GM12892 (cell line): ENCODE results near the gene NUMBL.

Experiments
- DNase-seq: peaks from one replicate; pipeline ENCODE4 v3.0.0; 2011; ENCODE audit not compliant: insufficient read length
- FAIRE-seq: peaks from 2 replicates; lab custom pipeline; 2011; peaks lifted over from hg19 to GRCh38; lab: Jason Lieb, UNC
- POLR2A ChIP-seq: IDR thresholded peaks from 2 replicates; pipeline ENCODE4 v1.6.1; 2011; ENCODE audit warnings: low read depth, low read length, control low read depth
- POLR2AphosphoS5 ChIP-seq: IDR thresholded peaks from 2 replicates; pipeline ENCODE4 v1.6.1; 2011; ENCODE audit warnings: low read depth, low read length, control low read depth
- TAF1 ChIP-seq: IDR thresholded peaks from 2 replicates; pipeline ENCODE4 v1.6.1; 2011; ENCODE audit warnings: low read depth, mild to moderate bottlenecking, control low read depth, low read length, borderline replicate concordance

The NUMBL gene

DNA sequence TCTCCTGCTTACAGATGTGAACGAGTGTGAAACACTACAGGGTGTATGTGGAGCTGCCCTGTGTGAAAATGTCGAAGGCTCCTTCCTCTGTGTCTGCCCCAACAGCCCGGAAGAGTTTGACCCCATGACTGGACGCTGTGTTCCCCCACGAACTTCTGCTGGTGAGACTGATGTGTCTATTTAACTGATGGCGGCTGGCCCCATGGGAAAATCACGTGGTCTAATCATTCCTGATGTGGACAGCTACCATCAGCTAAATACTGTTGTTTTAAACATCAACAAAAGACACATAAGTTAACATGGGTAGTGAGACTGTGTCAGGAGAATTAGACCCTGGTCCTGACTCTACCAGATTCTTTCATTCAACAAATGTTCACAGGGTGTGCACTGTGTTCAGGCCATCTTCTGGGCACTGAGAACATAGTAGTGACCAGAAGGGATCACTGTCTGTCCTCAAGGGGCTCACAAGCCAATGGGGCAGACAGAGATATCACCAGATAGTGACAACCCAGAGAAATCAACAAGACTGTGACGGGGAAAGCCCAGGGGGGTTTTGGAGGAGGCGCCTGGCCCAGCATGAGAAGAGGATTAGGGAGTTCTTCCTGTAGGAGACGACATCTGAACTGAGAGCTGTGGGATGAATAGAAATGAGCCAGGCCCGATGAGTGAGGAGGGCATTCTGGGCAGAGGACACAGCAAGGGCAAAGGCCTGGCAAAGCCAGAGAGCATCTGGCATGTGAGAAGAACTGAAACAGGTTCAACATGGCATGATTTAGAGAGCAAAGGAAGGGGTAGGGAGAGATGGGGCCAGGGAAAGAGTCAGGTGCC, 70.9 kb downstream of the NUMBL start:
- no peak for DNase-seq
- FAIRE-seq = peak; percentile 69
- TF ChIP-seq POLR2A (no peak), TAF1 (no peak), POLR2AphosphoS5 (no peak)

DNA sequence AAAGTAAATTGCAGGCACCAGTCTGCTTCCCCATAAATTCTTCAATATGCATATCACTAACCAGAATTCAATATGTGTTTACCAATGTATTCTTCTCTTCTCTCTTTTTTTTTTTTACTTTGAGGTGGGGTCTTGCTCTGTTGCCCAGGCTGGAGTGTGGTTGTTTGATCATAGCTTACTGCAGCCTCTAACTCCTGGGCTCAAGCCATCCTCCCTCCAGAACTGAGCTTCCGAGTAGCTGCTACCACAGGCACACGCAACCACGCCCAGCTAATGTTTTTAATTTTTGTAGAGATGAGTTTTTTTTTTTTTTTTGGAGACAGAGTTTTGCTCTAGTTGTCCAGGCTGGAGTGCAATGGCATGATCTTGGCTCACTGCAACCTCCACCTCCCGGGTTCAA, 72.5 kb downstream of the NUMBL start:
- TF ChIP-seq POLR2A (no peak), POLR2AphosphoS5 (no peak), TAF1 (no peak)
- FAIRE-seq (no peak), DNase-seq (no peak)

DNA sequence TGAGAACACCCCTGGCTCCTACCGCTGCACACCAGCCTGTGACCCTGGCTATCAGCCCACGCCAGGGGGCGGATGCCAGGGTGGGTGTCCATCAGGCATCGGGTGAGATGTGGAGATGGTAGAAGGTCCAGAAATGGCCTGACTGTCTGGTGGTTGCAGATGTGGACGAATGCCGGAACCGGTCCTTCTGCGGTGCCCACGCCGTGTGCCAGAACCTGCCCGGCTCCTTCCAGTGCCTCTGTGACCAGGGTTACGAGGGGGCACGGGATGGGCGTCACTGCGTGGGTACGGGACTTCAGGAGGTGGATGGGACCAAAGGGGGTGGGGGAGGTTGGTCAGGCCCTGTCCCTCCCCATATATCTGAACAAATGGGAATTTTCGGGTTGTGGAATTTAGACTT, 73.5 kb downstream of the NUMBL start:
- TF ChIP-seq POLR2AphosphoS5 (no peak), POLR2A (no peak), TAF1 (no peak)
- FAIRE-seq = no peak
- no peak for DNase-seq

DNA sequence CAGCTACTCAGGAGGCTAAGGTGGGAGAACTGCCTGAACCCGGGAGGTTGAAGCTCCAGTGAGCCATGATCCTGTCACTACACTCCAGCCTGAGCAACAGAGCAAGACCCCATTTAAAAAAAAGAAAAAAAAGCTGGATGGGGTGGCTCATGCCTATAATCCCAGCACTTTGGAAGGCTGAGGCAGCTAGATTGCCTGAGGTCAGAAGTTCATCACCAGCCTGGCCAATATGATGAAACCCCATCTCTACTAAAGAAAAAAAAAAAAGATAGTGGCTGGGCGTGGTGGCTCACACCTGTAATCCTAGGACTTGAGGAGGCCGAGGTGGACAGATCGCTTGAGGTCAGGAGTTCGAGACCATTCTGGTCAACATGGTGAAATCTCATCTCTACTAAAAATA, 74.3 kb downstream of the NUMBL start:
- TF ChIP-seq TAF1 (no peak), POLR2A (no peak), POLR2AphosphoS5 (no peak)
- DNase-seq (no peak), FAIRE-seq (no peak)
